ENCODE results near the gene ZCCHC3. TPM values are rescaled to one million over a fixed set of nuclear protein-coding genes. Genes with fewer than 3 reads are reported as not detected.
A peak's percentile ranks its signal among the peaks of the same experiment; 100 is the strongest.

The ZCCHC3 gene
- total RNA-seq, 2 donors from 2014 or later, result 21.3 to 21.6 TPM

DNA sequence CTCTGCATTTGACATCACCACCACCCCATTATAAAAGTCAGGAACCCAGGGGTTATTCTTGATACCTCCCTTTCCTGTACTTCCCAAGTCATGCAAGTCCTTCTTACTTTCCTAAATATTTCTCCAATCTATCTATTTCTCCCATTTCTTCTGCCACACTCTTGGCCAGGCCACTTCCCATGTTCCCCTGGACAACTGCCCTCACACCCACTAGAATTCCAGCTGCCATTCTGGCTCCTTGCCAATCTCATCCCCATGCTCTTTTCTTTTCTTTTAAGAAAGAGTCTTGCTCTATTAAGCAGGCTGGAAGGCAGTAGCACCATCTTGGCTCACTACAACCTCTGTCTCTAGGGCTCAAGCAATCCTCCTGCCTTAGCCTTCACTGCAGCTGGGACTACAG is 24.7 kb upstream of the ZCCHC3 start:
- Mint-ChIP-seq H3K27me3 (ENCODE audit: low read depth) (no peaks in the 10 kb centered on the region), H3K36me3 (ENCODE audit: insufficient read depth in 2 of 2) (no peaks in the 10 kb centered on the region), H3K4me1 (ENCODE audit: low read depth) (no peaks in the 10 kb centered on the region), H3K27ac (no peak overlapping the region), H3K4me3 (no peak overlapping the region), H3K9me3 (no peaks in the 10 kb centered on the region)
- DNase-seq (no peak), ATAC-seq (replicated peaks in 1 of 2) (no peak)

DNA sequence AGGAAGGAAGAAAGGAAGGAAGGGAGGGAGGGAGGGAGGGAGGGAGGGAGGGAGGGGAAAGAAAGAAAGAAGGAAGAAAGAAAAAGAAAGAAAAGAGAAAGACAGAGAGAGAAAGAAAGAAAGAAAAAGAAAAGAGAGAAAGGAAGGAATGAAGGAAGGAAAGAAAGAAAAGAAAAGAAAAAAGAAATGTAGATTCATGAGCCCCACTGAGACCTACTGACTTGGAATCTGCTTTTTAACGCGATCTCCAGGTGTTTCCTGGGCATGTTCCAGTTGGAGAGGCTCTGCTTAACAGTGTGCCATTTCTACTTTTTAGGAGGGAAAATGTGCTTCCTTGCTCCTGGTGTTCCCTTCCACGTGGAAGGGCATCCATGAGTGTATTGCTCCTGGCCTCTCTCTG is 23.5 kb upstream of the ZCCHC3 start:
- H3K4me3 Mint-ChIP-seq, result no peak overlapping the region
- ATAC-seq (replicated peaks in 1 of 2) (no peak), DNase-seq (no peak)
- H3K9me3 Mint-ChIP-seq, result no peaks in the 10 kb centered on the region
- H3K36me3 Mint-ChIP-seq (ENCODE audit: insufficient read depth in 2 of 2), result peaks cover 0 to 3% of the 10 kb centered on the region in 2 donors
- no peaks in the 10 kb centered on the region for H3K27me3 Mint-ChIP-seq (ENCODE audit: low read depth)
- H3K4me1 Mint-ChIP-seq (ENCODE audit: low read depth), result no peaks in the 10 kb centered on the region
- no peak overlapping the region for H3K27ac Mint-ChIP-seq

- no peaks in the 10 kb centered on the region for H3K4me1 Mint-ChIP-seq (ENCODE audit: low read depth)
- no peaks in the 10 kb centered on the region for H3K27me3 Mint-ChIP-seq (ENCODE audit: low read depth)
- no peak overlapping the region for H3K4me3 Mint-ChIP-seq
- ATAC-seq (replicated peaks in 1 of 2), result no peak
- no peak overlapping the region for H3K27ac Mint-ChIP-seq
- H3K9me3 Mint-ChIP-seq, result no peaks in the 10 kb centered on the region
- H3K36me3 Mint-ChIP-seq (ENCODE audit: insufficient read depth in 2 of 2), result peaks cover 0 to 3% of the 10 kb centered on the region in 2 donors
- no peak for DNase-seq
Observed at GRCh38 chr20:275791-276190, 21.6 kb upstream of the ZCCHC3 start.

- H3K4me3 Mint-ChIP-seq, result no peak overlapping the region
Observed at GRCh38 chr20:276620-277495, 20.5 kb upstream of the ZCCHC3 start.

GRCh38 chr20:277496-277781 is 19.9 kb upstream of the ZCCHC3 start:
- no peaks in the 10 kb centered on the region for H3K4me1 Mint-ChIP-seq (ENCODE audit: low read depth)
- H3K36me3 Mint-ChIP-seq (ENCODE audit: insufficient read depth in 2 of 2), result peaks cover 0 to 3% of the 10 kb centered on the region in 2 donors
- H3K27me3 Mint-ChIP-seq (ENCODE audit: low read depth), result no peaks in the 10 kb centered on the region
- no peak overlapping the region for H3K27ac Mint-ChIP-seq
- no peak overlapping the region for H3K4me3 Mint-ChIP-seq
- H3K9me3 Mint-ChIP-seq, result no peaks in the 10 kb centered on the region
- DNase-seq (no peak), ATAC-seq (replicated peaks in 1 of 2) (no peak)

More at GRCh38 chr20:276620-277495, 20.5 kb upstream of the ZCCHC3 start:
- H3K4me1 Mint-ChIP-seq (ENCODE audit: low read depth), result no peaks in the 10 kb centered on the region
- no peaks in the 10 kb centered on the region for H3K27me3 Mint-ChIP-seq (ENCODE audit: low read depth)
- H3K36me3 Mint-ChIP-seq (ENCODE audit: insufficient read depth in 2 of 2), result peaks cover 0 to 3% of the 10 kb centered on the region in 2 donors
- no peaks in the 10 kb centered on the region for H3K9me3 Mint-ChIP-seq
- DNase-seq, result no peak
- ATAC-seq (replicated peaks in 1 of 2), result no peak
- no peak overlapping the region for H3K27ac Mint-ChIP-seq

- no peak for DNase-seq
- H3K27ac Mint-ChIP-seq, result no peak overlapping the region
- no peaks in the 10 kb centered on the region for H3K4me1 Mint-ChIP-seq (ENCODE audit: low read depth)
- ATAC-seq (replicated peaks in 1 of 2), result no peak
- no peaks in the 10 kb centered on the region for H3K27me3 Mint-ChIP-seq (ENCODE audit: low read depth)
- no peaks in the 10 kb centered on the region for H3K9me3 Mint-ChIP-seq
- H3K36me3 Mint-ChIP-seq (ENCODE audit: insufficient read depth in 2 of 2), result peaks cover 0 to 3% of the 10 kb centered on the region in 2 donors
- no peak overlapping the region for H3K4me3 Mint-ChIP-seq
Observed at GRCh38 chr20:278181-278580, 19.2 kb upstream of the ZCCHC3 start.

- DNase-seq (no peak), ATAC-seq (replicated peaks in 1 of 2) (no peak)
- peak overlapping the region in 1 of 2 donors; percentile 18 for H3K4me3 Mint-ChIP-seq
Observed at GRCh38 chr20:278607-279571, 18.5 kb upstream of the ZCCHC3 start.

GRCh38 chr20:284172-284571 is 13.2 kb upstream of the ZCCHC3 start:
- no peaks in the 10 kb centered on the region for H3K27me3 Mint-ChIP-seq (ENCODE audit: low read depth)
- no peak overlapping the region for H3K4me3 Mint-ChIP-seq
- peaks cover 11% of the 10 kb centered on the region for H3K4me1 Mint-ChIP-seq (ENCODE audit: low read depth)
- no peaks in the 10 kb centered on the region for H3K36me3 Mint-ChIP-seq (ENCODE audit: insufficient read depth in 2 of 2)
- H3K9me3 Mint-ChIP-seq, result no peaks in the 10 kb centered on the region
- no peak for ATAC-seq (replicated peaks in 1 of 2)
- H3K27ac Mint-ChIP-seq, result no peak overlapping the region
- no peak for DNase-seq

More at GRCh38 chr20:278607-279571, 18.5 kb upstream of the ZCCHC3 start:
- H3K27ac Mint-ChIP-seq, result no peak overlapping the region
- H3K4me1 Mint-ChIP-seq (ENCODE audit: low read depth), result no peaks in the 10 kb centered on the region
- peaks cover 0 to 3% of the 10 kb centered on the region in 2 donors for H3K36me3 Mint-ChIP-seq (ENCODE audit: insufficient read depth in 2 of 2)
- H3K27me3 Mint-ChIP-seq (ENCODE audit: low read depth), result no peaks in the 10 kb centered on the region
- H3K9me3 Mint-ChIP-seq, result no peaks in the 10 kb centered on the region

DNA sequence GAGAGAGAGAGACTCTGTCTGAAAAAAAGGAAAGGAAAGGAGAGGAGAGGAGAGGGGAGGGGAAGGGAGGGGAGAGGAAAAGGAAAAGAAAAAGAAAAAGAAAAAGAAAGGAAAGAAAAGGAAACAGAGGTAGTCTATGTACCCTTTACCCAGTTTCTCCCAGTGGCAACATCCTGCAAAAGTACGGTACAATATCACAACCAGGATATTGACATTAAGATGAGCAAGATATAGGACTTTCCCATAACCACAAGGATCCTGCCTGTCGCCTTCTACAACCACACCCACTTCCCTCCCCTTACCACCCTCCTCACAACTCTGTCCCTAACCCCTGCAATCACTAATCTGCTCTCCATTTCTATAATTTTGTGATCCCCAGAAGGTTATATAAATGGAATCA is 10.9 kb upstream of the ZCCHC3 start:
- Mint-ChIP-seq H3K4me1 (ENCODE audit: low read depth) (peaks cover 19% of the 10 kb centered on the region), H3K9me3 (no peaks in the 10 kb centered on the region), H3K27ac (no peak overlapping the region), H3K4me3 (no peak overlapping the region), H3K36me3 (ENCODE audit: insufficient read depth in 2 of 2) (no peaks in the 10 kb centered on the region), H3K27me3 (ENCODE audit: low read depth) (no peaks in the 10 kb centered on the region)
- DNase-seq, result no peak
- no peak for ATAC-seq (replicated peaks in 1 of 2)

- no peaks in the 10 kb centered on the region for H3K9me3 Mint-ChIP-seq
- H3K36me3 Mint-ChIP-seq (ENCODE audit: insufficient read depth in 2 of 2), result no peaks in the 10 kb centered on the region
- H3K4me3 Mint-ChIP-seq, result no peak overlapping the region
- ATAC-seq (replicated peaks in 1 of 2), result no peak
- DNase-seq, result no peak
- peaks cover 24% of the 10 kb centered on the region for H3K4me1 Mint-ChIP-seq (ENCODE audit: low read depth)
- no peak overlapping the region for H3K27ac Mint-ChIP-seq
- H3K27me3 Mint-ChIP-seq (ENCODE audit: low read depth), result no peaks in the 10 kb centered on the region
Observed at GRCh38 chr20:288956-289692, 8.2 kb upstream of the ZCCHC3 start.

DNA sequence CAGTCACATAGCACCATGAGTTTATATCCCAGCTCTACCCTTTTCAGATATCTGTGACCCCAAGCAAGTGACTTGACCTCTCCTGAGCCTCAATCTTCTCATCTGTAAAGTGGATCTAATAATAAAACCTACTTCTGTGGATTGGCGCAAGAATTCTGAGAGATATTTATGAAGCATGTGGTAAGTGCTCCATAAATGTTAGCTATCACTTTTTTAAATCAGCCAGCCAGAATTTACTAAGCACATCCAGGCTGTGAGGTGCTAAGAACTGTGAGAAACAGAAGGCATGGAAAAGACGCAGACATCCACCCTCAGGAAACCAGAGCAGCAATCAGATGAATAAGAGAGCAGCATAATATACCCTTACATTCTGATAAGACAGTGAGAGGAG is 7.7 kb upstream of the ZCCHC3 start:
- Mint-ChIP-seq H3K27ac (peak overlapping the region; percentile 86), H3K9me3 (no peaks in the 10 kb centered on the region), H3K4me3 (no peak overlapping the region), H3K36me3 (ENCODE audit: insufficient read depth in 2 of 2) (no peaks in the 10 kb centered on the region), H3K4me1 (ENCODE audit: low read depth) (peaks cover 24% of the 10 kb centered on the region), H3K27me3 (ENCODE audit: low read depth) (no peaks in the 10 kb centered on the region)
- no peak for DNase-seq
- ATAC-seq (replicated peaks in 1 of 2), result no peak

GRCh38 chr20:290084-290831 is 7.1 kb upstream of the ZCCHC3 start, which contains the start of gene C20orf96:
C20orf96 (minus strand) TSS chr20:290750; CDS start chr20:290610, 140 bp downstream.
- no peaks in the 10 kb centered on the region for H3K36me3 Mint-ChIP-seq (ENCODE audit: insufficient read depth in 2 of 2)
- ATAC-seq (replicated peaks in 1 of 2), result peak; percentile 95 to 96
- H3K4me3 Mint-ChIP-seq, result no peak within 1 kb of the TSS
- no peaks in the 10 kb centered on the region for H3K27me3 Mint-ChIP-seq (ENCODE audit: low read depth)
- DNase-seq, result peak; percentile 90 to 93
- no peaks in the 10 kb centered on the region for H3K9me3 Mint-ChIP-seq
- peak within 1 kb of the TSS; percentile 86 for H3K27ac Mint-ChIP-seq
- H3K4me1 Mint-ChIP-seq (ENCODE audit: low read depth), result peaks cover 24% of the 10 kb centered on the region
